ENCODE measurements around the gene CAMKV. TPM values are rescaled to one million over a fixed set of nuclear protein-coding genes. Genes with fewer than 3 reads are reported as not detected.
"Not testable (repeated sequence)": the region's sequence is repeated elsewhere in the genome, so short reads cannot be mapped to it uniquely, and the experiment has no call there.

CAMKV gene
- total RNA-seq, 1 donor from 2014 or later: 10.6 TPM

DNA sequence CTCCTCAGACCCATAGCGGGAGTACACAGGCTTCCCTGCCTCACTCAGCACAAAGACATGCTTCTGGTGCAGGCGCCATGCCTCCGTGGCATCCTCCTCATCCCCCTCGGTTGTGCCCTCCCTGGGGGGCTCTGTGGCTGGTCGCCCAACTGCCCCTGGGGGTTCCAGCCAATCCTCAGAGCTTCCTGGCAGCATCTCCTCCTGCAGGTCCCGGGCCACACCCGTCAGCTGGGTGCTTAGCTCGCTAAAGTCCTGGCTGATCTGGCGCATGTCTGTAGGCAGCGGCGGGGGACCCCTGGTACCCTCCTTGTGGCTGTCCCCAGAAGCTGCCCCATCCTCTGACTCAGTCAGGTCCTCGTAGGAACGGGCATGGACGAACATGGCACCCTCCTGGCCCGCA is 41.9 kb upstream of the CAMKV start:
- TF ChIP-seq, protein P1, sequence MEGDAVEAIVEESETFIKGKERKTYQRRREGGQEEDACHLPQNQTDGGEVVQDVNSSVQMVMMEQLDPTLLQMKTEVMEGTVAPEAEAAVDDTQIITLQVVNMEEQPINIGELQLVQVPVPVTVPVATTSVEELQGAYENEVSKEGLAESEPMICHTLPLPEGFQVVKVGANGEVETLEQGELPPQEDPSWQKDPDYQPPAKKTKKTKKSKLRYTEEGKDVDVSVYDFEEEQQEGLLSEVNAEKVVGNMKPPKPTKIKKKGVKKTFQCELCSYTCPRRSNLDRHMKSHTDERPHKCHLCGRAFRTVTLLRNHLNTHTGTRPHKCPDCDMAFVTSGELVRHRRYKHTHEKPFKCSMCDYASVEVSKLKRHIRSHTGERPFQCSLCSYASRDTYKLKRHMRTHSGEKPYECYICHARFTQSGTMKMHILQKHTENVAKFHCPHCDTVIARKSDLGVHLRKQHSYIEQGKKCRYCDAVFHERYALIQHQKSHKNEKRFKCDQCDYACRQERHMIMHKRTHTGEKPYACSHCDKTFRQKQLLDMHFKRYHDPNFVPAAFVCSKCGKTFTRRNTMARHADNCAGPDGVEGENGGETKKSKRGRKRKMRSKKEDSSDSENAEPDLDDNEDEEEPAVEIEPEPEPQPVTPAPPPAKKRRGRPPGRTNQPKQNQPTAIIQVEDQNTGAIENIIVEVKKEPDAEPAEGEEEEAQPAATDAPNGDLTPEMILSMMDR (conservative IDR thresholded peaks at IDR 0.05): no peak
- peaks cover 12% of the 10 kb centered on the region for H3K36me3 Mint-ChIP-seq
- peaks cover 22% of the 10 kb centered on the region for H3K27me3 Mint-ChIP-seq
- H3K4me1 Mint-ChIP-seq (ENCODE audit: unreplicated experiment): no peaks in the 10 kb centered on the region
- no peak for DNase-seq (ENCODE audit: extremely low spot score, unreplicated experiment)
- H3K4me3 Mint-ChIP-seq: no peak overlapping the region
- H3K9me3 Mint-ChIP-seq: no peaks in the 10 kb centered on the region
- no peak overlapping the region for H3K27ac Mint-ChIP-seq

DNA sequence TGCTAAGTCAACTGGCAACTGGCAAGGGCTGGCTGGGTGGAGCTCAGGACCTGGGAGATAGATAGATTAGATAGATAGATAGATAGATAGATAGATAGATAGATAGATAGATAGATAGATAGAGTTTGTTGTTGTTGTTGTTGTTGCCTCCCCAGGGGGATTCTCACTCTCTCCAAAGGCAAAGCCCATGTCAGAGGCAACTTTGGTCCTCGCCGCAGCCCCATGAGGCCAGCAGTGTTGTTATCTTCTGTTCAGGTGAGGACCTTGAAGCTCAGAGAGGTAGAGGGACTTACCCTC is 41.4 kb upstream of the CAMKV start:
- H3K27ac Mint-ChIP-seq: no peak overlapping the region
- no peak overlapping the region for H3K4me3 Mint-ChIP-seq
- TF ChIP-seq, protein P1 (conservative IDR thresholded peaks at IDR 0.05): no peak

DNA sequence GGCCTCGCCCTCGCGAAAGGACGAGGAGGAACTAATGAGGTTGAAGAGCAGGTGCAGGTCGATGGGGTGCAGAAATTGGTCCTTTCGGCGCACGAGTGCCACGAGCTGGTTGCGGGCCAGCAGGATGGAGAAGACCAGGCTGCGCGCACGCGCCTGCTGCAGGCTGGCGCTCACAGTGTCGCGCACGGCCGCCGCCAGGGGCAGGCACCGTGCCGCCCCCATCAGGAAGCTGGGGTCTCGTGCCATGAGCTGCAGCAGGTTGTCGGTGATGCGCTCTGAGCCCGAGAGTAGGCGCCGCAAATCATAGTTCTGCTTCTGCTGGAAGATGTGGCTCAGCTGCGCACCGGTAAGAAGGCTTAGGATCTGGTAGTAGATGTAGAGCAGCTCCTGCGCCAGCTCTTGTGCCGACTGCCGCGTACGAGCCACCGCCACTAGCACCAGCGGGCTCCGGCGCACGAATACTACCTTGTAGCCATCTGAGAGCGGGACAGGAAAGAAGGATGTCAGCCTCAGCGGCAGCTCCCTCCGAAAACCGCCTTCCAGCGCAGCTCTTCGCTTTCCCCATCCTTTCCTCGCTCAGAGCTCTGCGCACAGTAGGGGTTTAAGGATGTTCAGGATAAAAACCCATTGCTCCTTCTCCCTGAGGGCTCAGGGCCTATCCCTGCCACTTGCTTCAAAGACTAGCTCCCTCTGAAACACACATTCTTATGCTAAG is 40.9 kb upstream of the CAMKV start:
- Mint-ChIP-seq H3K4me3 (no peak overlapping the region), H3K27me3 (peaks cover 22% of the 10 kb centered on the region), H3K27ac (no peak overlapping the region), H3K4me1 (ENCODE audit: unreplicated experiment) (peaks cover 5% of the 10 kb centered on the region), H3K36me3 (peaks cover 12% of the 10 kb centered on the region), H3K9me3 (no peaks in the 10 kb centered on the region)
- TF ChIP-seq, protein P1 (conservative IDR thresholded peaks at IDR 0.05): no peak
- DNase-seq (ENCODE audit: extremely low spot score, unreplicated experiment): no peak

More for the DNA sequence above, 41.4 kb upstream of the CAMKV start:
- Mint-ChIP-seq H3K36me3 (peaks cover 12% of the 10 kb centered on the region), H3K9me3 (no peaks in the 10 kb centered on the region), H3K4me1 (ENCODE audit: unreplicated experiment) (peaks cover under 1% of the 10 kb centered on the region), H3K27me3 (peaks cover 22% of the 10 kb centered on the region)
- no peak for DNase-seq (ENCODE audit: extremely low spot score, unreplicated experiment)

DNA sequence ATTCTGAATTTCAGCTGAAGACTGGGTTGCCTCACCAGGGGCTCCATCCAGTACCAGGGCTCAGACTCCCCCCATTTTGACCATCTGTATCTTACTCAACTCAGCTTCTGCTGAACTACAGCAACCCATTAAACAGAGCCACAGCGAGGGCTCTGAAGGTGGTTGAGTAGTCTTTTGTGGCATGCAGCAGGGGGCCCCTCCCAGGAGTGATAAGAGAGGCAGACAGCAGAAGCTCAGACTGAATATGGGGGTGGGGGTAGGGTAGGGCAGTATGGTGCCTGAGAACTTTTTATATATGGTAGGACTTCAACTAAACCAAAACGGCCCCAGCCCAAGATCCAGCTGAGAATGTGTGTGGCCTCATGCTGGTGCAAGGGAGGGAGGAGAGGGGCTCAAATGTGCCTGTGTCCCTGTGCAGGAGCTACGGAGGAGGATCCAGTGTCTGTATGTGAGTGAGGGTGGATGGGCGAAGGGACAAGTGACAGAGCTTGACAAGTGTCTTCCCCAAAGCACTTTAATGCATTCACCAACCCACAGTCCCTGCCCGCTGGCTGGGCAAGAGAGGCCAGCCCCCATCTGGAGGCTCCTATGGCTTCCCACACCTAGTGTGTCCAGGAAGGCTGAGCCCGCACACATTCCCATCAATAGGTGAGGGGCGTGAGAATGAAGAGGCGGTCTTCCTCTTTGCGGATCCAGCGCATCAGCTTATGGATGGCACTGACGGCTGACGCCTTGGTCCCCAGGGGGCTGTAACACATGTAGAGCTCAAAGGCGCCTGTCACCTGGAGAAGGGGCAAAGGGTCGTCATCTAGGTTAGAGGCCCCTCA is 38.9 kb upstream of the CAMKV start:
- no peak overlapping the region for H3K27ac Mint-ChIP-seq
- H3K27me3 Mint-ChIP-seq: peaks cover 22% of the 10 kb centered on the region
- H3K4me1 Mint-ChIP-seq (ENCODE audit: unreplicated experiment): peaks cover 5% of the 10 kb centered on the region
- TF ChIP-seq, protein P1 (conservative IDR thresholded peaks at IDR 0.05): no peak
- H3K4me3 Mint-ChIP-seq: no peak overlapping the region
- H3K9me3 Mint-ChIP-seq: no peaks in the 10 kb centered on the region
- peaks cover 12% of the 10 kb centered on the region for H3K36me3 Mint-ChIP-seq
- no peak for DNase-seq (ENCODE audit: extremely low spot score, unreplicated experiment)

DNA sequence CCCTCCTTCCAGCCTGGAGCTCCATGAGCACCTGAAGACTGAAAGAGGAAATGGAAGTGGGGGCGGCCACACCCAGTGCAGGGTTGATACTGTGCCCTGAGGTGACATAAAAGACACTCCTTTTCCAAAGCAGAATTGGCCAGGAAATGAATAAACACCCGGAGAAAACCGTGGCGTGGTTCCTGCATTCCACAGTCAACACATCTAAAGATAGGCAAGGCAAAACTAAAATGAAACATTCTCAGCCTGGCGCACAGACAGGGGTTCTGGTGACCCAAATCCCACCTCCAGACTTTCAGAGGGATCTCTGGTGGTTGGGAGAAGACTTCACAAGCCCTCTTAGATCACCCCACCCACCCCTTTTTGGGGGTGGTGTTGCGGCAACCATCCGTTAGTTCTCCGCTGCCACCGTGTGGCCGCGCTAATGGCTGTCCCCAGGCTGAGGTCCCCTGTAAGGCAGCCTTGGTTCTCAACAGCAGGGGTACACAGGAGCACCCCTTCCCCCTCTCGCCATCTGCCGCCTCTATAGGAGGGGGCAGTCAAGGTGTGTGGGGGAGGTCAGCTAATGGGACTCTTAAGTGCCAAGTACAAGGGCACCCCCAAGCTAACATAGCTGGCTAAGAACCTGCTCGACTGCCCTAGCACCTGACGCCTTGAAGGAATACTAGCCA is 36.5 kb upstream of the CAMKV start:
- Mint-ChIP-seq H3K4me1 (ENCODE audit: unreplicated experiment) (peaks cover 5% of the 10 kb centered on the region), H3K27ac (peak overlapping the region; percentile 85), H3K4me3 (peak overlapping the region; percentile 41), H3K9me3 (no peaks in the 10 kb centered on the region), H3K36me3 (peaks cover 4% of the 10 kb centered on the region), H3K27me3 (peaks cover 16% of the 10 kb centered on the region)
- TF ChIP-seq, protein P1 (conservative IDR thresholded peaks at IDR 0.05): peak; percentile 78
- no peak for DNase-seq (ENCODE audit: extremely low spot score, unreplicated experiment)

DNA sequence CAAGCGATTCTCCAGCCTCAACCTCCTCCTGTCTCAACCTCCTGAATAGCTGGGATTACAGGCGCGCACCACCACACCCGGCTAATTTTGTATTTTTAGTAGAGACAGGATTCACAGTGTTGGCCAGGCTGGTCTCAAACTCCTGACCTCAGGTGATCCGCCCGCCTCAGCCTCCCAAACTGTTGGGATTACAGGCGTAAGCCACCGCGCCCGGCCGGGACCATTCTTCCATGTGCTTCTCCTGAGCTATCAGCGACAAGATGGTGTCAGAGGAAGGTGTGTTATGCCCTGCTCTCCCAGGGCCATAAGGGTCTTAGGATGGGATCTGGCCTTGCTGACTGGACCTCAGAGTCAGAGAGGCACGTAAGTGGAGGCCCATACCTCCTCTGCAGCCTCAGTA is 34.7 kb upstream of the CAMKV start:
- H3K9me3 Mint-ChIP-seq; H3K27ac Mint-ChIP-seq; H3K4me1 Mint-ChIP-seq (ENCODE audit: unreplicated experiment); H3K36me3 Mint-ChIP-seq; DNase-seq (ENCODE audit: extremely low spot score, unreplicated experiment); H3K4me3 Mint-ChIP-seq; H3K27me3 Mint-ChIP-seq: not testable (repeated sequence)
